ENCODE data around the gene HLA-E. TPM values are rescaled to one million over a fixed set of nuclear protein-coding genes. Genes with fewer than 3 reads are reported as not detected.

HLA-E gene
- total and polyA plus RNA-seq, 2 donors (not counting 1 experiment from before 2014, with no cell fraction given) = 183 to 254 TPM

DNA sequence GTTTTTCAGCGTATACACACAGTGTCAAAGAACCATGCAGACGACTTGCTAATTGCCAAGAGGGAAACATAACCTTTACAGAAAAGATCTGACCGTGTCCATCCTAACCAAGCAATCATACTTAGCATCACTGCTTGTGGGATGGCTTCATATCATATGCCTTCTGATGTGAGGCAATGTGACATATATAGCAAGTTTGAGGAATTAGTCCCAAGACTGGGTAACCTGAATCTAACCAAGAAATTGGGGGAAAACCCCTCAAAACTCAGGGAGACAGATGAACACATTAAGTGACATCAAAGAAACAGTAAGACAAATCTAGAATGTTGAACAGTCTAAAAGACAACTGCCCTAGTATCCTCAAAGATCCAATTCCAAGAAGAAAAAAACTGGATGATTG lies 48.6 kb downstream of the HLA-E start:
- Histone ChIP-seq H3K79me2 (ENCODE audit: control insufficient read depth, insufficient read depth, low read length) (no peaks in the 10 kb centered on the region), H3K27ac (ENCODE audit: insufficient read depth, low read length) (no peak overlapping the region), H3K4me3 (replicated peaks in 1 of 4; ENCODE audit: control extremely low read depth in 1 of 4, insufficient read depth in 1 of 4, low read depth in 3 of 4, low read length in 4 of 4) (no peak overlapping the region), H3K27me3 (ENCODE audit: control insufficient read depth, insufficient read depth, low read length) (no peaks in the 10 kb centered on the region), H2AFZ (ENCODE audit: low read length) (no peak overlapping the region), H3K36me3 (ENCODE audit: control insufficient read depth, insufficient read depth, low read length) (no peaks in the 10 kb centered on the region), H3K4me1 (ENCODE audit: control insufficient read depth, extremely low read depth, insufficient read depth, low read length) (no peaks in the 10 kb centered on the region), H3K4me2 (ENCODE audit: extremely low read depth, insufficient read depth, low read length) (no peak overlapping the region), H3K9me3 (ENCODE audit: control insufficient read depth, insufficient read depth, low read depth, low read length) (no peaks in the 10 kb centered on the region), H3K9ac (ENCODE audit: insufficient read depth, low read length) (no peak overlapping the region), H4K20me1 (ENCODE audit: control insufficient read depth, extremely low read depth, insufficient read depth, low read length) (no peaks in the 10 kb centered on the region)
- no peak for DNase-seq (ENCODE audit: low read depth in 2 of 2)
- TF ChIP-seq EZH2 (IDR thresholded peaks at IDR 0.05; ENCODE audit: low read length, missing control alignments) = no peak
- TF ChIP-seq, protein P1, sequence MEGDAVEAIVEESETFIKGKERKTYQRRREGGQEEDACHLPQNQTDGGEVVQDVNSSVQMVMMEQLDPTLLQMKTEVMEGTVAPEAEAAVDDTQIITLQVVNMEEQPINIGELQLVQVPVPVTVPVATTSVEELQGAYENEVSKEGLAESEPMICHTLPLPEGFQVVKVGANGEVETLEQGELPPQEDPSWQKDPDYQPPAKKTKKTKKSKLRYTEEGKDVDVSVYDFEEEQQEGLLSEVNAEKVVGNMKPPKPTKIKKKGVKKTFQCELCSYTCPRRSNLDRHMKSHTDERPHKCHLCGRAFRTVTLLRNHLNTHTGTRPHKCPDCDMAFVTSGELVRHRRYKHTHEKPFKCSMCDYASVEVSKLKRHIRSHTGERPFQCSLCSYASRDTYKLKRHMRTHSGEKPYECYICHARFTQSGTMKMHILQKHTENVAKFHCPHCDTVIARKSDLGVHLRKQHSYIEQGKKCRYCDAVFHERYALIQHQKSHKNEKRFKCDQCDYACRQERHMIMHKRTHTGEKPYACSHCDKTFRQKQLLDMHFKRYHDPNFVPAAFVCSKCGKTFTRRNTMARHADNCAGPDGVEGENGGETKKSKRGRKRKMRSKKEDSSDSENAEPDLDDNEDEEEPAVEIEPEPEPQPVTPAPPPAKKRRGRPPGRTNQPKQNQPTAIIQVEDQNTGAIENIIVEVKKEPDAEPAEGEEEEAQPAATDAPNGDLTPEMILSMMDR (conservative IDR thresholded peaks at IDR 0.05 in 1 of 2, IDR thresholded peaks at IDR 0.05 in 1 of 2; ENCODE audit: low read depth in 1 of 2, low read length in 2 of 2) = no peak

DNA sequence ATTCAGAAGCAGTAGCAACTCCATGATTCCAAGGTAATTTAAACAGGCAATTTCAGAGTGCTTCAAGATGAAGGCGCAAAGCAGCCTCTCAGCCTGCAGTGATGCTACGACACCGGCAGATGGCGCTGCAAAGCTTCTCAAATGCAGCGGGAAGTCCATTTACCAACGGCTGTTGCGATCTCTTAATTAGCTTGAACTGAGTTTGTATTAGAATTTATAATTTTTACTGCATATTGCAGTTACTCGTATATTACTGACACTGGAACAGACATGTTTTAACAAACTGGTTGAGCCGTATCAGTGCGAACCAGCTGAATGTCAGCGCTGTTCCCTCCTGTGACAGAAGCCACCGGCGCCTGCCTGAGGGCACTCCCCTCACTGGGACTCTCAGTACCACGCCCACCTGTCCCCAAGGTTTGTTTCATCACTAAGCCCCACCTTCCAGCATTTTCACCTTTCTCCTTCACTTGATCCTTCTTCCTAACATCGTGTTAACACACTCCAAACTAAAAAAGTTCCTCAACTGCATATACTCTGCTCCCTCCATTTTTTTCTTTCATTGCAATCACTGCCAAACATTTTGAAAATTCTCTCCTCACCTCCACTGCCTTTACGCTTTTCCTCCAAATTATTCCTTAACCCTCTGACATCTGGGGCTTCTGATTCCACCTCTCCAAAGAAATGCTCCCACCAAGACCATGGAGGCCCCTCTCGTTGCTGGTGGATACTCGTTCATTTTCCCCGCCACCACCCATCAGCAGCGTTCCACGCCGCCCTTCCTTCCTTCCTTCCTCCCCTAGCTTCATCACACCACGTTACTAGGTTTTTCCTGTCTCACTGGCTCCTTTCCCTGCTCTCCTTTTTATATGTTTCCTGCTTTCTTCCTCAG lies 52.5 kb downstream of the HLA-E start:
- Histone ChIP-seq H3K9me3 (ENCODE audit: control insufficient read depth, insufficient read depth, low read depth, low read length) (no peaks in the 10 kb centered on the region), H3K4me3 (replicated peaks in 1 of 4; ENCODE audit: control extremely low read depth in 1 of 4, insufficient read depth in 1 of 4, low read depth in 3 of 4, low read length in 4 of 4) (peak overlapping the region in 3 of 4 experiments; percentile 1 to 50 (median 15)), H3K4me2 (ENCODE audit: extremely low read depth, insufficient read depth, low read length) (peak overlapping the region; percentile 61), H3K4me1 (ENCODE audit: control insufficient read depth, extremely low read depth, insufficient read depth, low read length) (no peaks in the 10 kb centered on the region), H3K27me3 (ENCODE audit: control insufficient read depth, insufficient read depth, low read length) (no peaks in the 10 kb centered on the region), H3K79me2 (ENCODE audit: control insufficient read depth, insufficient read depth, low read length) (no peaks in the 10 kb centered on the region), H3K27ac (ENCODE audit: insufficient read depth, low read length) (no peak overlapping the region), H3K36me3 (ENCODE audit: control insufficient read depth, insufficient read depth, low read length) (peaks cover 6% of the 10 kb centered on the region), H2AFZ (ENCODE audit: low read length) (no peak overlapping the region), H3K9ac (ENCODE audit: insufficient read depth, low read length) (no peak overlapping the region), H4K20me1 (ENCODE audit: control insufficient read depth, extremely low read depth, insufficient read depth, low read length) (no peaks in the 10 kb centered on the region)
- TF ChIP-seq EZH2 (IDR thresholded peaks at IDR 0.05; ENCODE audit: low read length, missing control alignments) = no peak
- TF ChIP-seq, protein P1 (conservative IDR thresholded peaks at IDR 0.05 in 1 of 2, IDR thresholded peaks at IDR 0.05 in 1 of 2; ENCODE audit: low read depth in 1 of 2, low read length in 2 of 2) = peak; percentile 98 to 99
- DNase-seq (ENCODE audit: low read depth in 2 of 2) = peak; percentile 82 to 92

DNA sequence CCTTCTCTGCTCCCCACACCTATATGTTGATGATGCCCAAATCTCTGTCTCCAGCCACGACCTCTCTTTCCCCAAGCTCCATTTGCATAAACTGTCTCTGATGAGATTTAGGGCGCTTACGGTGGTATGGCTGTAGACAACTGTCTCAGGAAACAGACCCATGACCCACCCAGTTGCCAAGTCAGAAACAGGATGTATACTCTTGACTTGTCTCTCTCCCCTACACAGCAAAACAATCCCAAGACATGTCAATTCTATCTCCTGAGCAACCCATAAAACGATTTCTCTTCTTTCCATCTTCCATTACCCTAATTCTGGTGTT lies 53.1 kb downstream of the HLA-E start:
- H4K20me1 ChIP-seq (ENCODE audit: control insufficient read depth, extremely low read depth, insufficient read depth, low read length) = no peaks in the 10 kb centered on the region
- H3K4me3 ChIP-seq (replicated peaks in 1 of 4; ENCODE audit: control extremely low read depth in 1 of 4, insufficient read depth in 1 of 4, low read depth in 3 of 4, low read length in 4 of 4) = no peak overlapping the region
- H3K36me3 ChIP-seq (ENCODE audit: control insufficient read depth, insufficient read depth, low read length) = peaks cover 12% of the 10 kb centered on the region
- no peaks in the 10 kb centered on the region for H3K27me3 ChIP-seq (ENCODE audit: control insufficient read depth, insufficient read depth, low read length)
- TF ChIP-seq, protein P1 (conservative IDR thresholded peaks at IDR 0.05 in 1 of 2, IDR thresholded peaks at IDR 0.05 in 1 of 2; ENCODE audit: low read depth in 1 of 2, low read length in 2 of 2) = no peak
- no peak for TF ChIP-seq EZH2 (IDR thresholded peaks at IDR 0.05; ENCODE audit: low read length, missing control alignments)
- no peak for DNase-seq (ENCODE audit: low read depth in 2 of 2)
- H3K4me1 ChIP-seq (ENCODE audit: control insufficient read depth, extremely low read depth, insufficient read depth, low read length) = no peaks in the 10 kb centered on the region
- H3K4me2 ChIP-seq (ENCODE audit: extremely low read depth, insufficient read depth, low read length) = no peak overlapping the region
- H3K79me2 ChIP-seq (ENCODE audit: control insufficient read depth, insufficient read depth, low read length) = no peaks in the 10 kb centered on the region
- no peak overlapping the region for H2AFZ ChIP-seq (ENCODE audit: low read length)
- H3K9me3 ChIP-seq (ENCODE audit: control insufficient read depth, insufficient read depth, low read depth, low read length) = no peaks in the 10 kb centered on the region
- H3K9ac ChIP-seq (ENCODE audit: insufficient read depth, low read length) = no peak overlapping the region
- H3K27ac ChIP-seq (ENCODE audit: insufficient read depth, low read length) = no peak overlapping the region

Measured in fibroblast of lung (primary cell).